Hematopoietic multipotent progenitor cell (in vitro differentiated cells): ENCODE results near the gene RHBDF1. TPM values are rescaled to one million over a fixed set of nuclear protein-coding genes. Genes with fewer than 3 reads are reported as not detected.

Source experiments
- DNase-seq, 3 donors: peaks; one replicate each; pipeline ENCODE4 v3.0.0-alpha.2; 2011 to 2015; ENCODE audit warnings: low read depth in 2 of 3, low spot score in 2 of 3
- total RNA-seq: library from RNA; depleted of rRNA; stranded (reverse); fragments of >200 nt; gene quantifications from one replicate; pipeline ENCODE4 v1.2.3, GENCODE V29; 2012

The RHBDF1 gene, protein sequence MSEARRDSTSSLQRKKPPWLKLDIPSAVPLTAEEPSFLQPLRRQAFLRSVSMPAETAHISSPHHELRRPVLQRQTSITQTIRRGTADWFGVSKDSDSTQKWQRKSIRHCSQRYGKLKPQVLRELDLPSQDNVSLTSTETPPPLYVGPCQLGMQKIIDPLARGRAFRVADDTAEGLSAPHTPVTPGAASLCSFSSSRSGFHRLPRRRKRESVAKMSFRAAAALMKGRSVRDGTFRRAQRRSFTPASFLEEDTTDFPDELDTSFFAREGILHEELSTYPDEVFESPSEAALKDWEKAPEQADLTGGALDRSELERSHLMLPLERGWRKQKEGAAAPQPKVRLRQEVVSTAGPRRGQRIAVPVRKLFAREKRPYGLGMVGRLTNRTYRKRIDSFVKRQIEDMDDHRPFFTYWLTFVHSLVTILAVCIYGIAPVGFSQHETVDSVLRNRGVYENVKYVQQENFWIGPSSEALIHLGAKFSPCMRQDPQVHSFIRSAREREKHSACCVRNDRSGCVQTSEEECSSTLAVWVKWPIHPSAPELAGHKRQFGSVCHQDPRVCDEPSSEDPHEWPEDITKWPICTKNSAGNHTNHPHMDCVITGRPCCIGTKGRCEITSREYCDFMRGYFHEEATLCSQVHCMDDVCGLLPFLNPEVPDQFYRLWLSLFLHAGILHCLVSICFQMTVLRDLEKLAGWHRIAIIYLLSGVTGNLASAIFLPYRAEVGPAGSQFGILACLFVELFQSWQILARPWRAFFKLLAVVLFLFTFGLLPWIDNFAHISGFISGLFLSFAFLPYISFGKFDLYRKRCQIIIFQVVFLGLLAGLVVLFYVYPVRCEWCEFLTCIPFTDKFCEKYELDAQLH
- total RNA-seq = 11.3 TPM

DNA sequence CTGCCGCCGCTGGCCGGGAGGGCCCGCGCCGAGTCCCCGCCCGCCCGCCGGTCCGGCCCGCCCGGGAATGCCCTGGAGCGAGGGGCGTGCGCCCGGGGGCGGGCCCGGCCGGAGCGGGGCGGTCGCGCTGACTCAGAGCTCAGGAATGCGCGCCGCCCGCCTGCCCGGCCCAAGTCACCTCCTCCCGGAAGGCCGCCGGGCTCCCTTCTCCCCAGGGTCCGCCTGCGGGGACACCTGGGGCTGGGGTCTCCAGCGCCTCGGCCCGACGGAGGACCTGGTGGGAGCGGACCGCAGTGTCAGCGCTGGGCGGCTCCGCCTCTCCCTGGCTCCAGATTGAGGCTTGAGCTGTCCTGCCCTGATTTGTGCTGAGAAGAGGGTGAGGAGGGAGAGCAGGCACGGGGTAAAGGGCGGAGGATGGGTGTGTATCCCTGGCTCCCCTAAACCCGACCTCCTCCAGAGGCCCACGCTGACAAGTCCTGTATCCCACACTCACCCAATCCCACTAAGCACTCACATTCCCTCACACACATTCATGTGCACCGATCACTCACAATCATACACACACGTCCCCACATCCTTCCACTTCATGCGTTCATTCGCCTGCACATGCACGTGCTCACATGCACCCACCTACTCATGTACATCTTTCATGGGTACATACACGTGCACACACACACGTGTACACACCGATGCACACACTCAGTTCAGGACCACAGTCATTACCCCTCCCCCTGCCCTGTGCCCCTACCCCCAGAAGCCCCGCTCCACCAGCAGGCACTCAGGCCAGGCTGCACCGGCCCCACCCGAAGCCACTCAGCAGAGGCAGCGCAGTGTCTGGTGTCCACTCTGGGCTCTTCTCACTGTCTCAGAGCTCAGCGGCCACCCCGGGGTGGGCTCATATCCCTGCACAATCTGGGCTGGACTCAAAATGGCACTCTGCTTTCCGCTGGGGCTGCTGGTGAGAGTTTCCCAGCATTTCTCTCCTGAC lies at the start of gene RHBDF1:
RHBDF1 (minus strand) TSS at position 71 of the 988 bp plus-strand sequence. CDS start 7,616 bp downstream, outside the sequence.
- DNase-seq = no peak

DNA sequence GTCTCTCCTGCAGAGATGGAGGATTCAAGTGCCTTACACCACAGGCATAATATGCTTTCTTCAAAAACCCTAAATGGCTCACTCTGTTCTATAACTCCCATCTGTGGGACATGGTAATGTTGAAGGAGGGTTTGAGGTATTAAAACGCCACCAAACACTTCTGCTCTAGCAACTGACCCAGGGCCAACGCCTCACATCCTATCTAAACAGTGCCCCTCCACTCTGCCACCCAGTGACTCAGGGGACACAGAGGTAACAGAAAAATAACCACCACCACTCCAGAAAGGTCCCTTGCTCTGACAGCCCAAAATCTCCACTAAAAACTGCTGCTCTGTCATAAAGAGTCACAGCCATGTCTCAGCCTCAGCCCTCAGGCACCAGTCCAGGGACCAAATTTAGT lies 48.3 kb upstream of the RHBDF1 start:
- no peak for DNase-seq

DNA sequence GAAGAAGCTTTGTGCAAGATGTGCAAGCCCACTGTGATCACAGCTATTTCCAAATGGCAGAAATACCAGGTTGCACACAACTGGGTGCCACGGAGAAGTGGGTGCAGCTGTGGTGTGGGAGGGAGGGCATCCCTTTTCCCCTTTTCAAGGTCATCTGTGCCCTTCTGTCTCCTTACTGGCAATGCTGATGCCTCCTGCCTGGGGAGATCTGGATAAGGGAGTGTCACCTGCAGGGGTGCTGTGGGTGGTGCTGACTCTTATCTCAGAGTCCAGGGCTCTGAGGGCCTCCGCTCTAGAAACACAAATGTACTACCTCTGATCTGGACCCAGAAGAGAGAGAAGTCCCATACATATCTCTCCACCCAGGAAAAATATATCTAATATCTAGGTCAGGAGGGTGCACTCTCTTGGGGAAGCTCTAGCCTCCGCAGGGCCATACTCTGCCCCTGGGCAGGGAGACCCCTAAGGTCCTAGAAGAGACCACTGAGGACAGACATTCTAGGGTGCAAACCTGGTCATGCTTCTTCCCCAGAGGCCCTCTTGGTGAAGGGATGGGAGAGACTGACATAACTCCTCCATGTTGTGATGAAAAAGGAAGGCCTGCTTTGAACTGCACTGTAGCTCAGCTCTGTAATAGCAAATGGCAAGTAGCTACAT lies 47.5 kb upstream of the RHBDF1 start:
- no peak for DNase-seq

DNA sequence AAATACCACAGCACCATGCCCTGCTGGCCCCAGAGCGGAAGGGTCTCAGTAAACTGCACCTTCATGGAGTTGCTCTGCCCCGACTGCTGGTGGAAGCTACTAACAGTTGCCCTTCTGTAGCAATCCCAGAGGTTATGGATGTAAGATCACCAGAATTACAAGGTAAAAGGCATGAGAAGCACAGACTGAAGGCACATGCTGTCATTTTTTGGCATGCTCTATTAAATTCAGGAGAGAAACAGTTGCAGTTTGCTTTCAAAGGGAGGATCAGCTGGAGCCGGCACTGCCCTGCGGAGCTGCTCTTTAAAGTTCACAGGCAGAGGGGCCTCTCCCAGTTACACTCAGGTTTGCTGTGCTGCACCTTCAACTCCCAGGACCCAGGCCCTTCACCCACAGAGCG lies 46.9 kb upstream of the RHBDF1 start:
- DNase-seq = no peak

DNA sequence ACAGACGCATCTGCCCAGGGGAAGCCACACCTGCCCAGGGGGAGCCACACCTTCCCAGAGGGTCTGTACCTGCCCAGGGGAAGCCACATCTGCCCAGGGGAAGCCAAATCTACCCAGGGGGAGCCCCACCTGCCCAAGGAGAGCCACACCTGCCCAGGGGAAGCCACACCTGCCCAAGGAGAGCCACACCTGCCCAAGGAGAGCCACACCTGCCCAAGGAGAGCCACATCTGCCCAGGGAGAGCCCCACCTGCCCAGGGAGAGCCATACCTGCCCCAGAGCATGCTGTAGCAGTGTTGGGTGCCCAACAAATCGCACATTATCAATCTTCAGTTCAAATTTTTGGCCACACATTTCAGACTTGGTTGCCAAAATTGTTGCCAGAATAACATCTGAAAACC lies 46.4 kb upstream of the RHBDF1 start:
- no peak for DNase-seq

DNA sequence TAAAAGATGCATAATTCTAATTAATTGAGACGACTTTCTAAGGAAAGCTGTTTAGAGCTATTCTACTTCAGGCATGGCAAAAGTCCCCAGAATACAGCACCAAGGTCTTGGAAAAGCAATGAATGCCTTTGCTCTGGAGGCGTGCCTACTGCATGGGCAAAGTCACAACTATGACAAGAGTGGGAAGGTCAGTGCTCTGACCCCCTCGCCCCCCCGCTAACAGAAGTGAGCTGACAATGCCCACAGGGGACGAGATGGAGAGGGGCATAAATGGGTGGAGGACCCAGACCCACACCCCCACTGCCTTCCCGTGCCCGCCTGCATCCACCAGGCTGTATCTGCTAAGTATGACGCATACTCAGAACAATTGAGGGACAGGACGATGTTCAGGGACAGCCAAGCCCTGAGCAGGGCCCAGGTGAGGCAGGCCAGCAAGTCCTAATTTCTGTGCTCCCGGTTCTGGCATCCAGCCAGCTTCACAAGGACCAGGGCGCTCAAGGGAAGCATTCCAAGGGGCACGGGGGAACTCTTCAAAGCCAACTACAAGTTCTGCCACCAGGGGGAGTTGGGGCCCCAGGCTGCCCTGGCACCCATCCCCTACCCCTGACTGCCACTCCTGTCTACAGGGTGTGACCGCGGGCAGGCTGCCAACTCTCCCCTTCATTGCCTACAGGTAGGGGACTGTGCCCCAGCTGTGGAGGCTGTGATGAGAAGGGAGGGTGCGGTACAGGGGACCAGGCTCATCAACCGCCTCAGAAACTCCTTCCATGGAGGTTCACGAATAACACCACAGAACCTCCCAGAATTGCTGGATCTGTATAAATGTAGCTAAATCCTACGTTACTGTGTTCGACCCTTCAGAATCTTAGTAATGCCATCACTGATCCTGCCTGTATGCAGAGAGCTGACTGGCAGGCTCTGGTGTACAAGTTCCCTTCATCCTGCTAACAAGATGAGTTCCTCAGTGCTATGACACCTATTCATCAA lies 45.2 kb upstream of the RHBDF1 start:
- DNase-seq = peak in 2 of 3 donors; percentile 70 to 78

DNA sequence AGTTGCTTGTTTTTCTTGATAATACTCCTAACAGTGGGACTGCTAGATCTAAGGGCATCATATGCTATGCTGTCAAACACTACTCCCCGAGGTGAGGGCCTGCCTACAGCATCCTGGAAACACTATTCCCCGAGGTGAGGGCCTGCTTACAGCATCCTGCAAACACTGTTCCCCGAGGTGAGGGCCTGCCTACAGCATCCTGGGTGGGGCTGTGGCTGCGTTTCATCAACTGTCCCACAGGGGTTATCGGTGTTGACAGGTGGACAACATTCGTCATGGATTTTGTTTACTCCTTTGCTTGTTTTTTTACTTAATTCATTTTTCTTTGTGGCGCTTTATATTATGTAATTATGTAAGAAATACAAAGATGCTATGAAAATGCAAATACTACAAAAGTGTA lies 43.6 kb upstream of the RHBDF1 start:
- no peak for DNase-seq

DNA sequence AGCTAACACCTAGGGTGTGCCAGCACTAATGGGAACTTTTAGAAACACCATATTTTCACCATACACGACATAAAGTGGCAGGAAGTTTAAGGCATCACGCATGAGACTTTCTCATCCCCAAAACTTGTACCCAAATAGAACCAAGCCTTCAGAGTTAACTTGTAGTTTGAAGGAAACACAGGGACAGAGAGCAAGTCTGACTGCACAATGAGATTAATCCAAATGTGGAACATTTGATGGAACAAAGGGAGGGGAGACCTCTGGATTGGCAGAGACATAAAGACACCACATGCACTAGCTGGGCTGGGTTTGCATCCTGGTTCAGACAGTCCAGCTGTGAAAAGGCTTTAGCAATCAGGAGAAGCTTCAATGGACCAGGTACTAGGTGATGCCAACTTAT lies 41.9 kb upstream of the RHBDF1 start:
- no peak for DNase-seq

DNA sequence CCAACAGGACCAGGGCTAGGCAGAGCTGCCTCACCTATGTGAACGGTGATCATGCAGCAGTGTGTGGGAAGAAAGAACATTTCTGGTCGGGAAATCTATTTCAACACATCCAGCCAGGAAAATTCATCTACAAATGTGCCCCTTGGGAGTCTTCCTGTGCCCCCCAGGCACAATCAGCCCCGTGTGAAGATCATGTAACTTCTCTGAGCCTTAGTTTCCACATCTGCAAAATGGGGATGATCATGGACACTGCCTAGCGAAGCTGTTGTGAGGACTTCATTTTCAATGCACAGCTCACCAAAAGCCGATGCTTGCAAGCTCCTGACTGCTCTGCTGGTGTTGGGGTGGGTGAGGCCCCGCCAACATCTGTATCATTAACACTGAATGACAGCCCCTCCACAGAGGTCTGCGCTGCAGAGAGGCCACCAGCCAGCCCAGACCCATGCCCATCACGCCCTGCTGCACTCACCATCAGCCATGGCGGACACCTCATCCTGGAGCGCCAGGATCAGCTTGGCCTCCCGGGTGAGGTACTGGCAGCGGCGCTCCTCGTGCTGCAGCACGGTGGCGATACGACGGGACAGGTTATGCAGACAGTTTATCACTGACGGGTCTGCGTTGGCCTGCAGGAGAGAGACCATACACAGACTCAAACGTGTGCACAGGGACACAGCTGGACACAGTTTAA lies 39.9 kb upstream of the RHBDF1 start:
- no peak for DNase-seq

DNA sequence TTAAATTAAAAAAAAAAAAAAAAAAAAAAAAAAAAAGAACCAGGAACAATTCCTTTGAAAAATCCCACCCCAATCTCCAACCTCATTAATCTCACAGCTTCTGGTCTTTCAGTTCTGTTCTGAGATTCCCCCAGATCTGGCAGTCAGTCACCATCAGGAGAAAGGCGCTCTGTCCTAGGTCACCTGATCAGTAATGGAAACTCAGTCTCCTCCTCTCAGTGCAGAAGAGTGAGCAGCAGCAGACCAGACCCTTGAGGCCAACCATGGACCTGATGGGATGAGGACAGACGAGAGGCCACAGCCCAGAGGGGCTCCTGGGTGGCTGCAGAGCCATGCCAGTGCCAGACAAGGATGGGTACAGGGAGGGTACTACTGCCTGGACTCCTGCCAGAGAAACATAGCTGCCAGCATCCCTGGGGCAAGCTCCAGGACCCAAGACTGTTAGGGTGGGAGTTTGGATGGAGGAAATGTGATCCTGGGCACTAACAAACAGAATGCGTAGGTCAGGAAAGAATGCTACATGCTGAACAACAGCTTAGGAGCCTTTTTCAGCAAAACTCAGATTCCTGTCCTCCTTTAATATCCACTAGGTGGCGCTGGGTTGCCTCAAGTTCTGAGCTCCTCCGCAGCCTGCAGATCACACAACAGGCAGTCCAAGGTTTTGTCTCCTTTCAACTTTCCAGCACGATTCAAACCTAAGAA lies 34.3 kb upstream of the RHBDF1 start:
- DNase-seq = peak; percentile 46 to 82 (median 72)

DNA sequence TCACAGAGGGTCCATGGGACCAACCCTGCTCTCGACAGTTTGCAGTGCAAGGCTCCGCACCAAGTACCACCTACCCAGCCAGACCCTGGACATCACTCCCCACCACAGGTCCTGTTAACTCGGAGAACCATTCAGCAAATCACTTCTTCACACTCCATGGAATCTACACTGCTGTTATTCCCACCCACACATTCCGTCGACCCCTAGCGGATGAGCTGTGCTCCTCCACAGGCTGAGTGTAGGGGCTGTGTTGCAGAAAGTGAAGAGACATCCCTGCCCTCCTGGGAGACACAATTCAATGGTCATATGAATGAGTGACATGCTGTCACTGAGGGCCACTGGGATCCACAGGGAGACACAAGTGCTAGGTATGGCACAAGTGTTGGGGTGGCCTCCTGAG lies 33.1 kb upstream of the RHBDF1 start:
- DNase-seq = no peak

DNA sequence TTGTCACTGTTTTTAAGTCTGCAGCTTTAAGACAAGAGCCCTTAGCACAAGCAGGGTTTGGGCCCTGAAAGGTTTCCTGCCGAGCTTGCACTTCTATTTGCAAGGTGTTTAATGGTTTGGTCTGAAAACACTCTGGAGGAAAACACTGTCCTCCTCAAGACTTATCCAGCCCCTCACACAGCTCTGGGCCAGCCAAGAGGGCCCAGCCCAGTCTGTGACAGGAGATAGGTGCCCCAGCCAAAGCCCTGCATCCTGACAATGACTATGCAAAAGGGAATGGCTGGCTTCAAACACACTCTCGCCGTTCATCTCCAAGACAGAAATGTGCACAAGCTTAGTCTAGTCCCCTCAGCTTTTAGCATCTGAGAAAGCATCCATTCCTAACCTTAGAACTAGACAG lies 32.5 kb upstream of the RHBDF1 start:
- DNase-seq = peak in 1 of 3 donors; percentile 29

DNA sequence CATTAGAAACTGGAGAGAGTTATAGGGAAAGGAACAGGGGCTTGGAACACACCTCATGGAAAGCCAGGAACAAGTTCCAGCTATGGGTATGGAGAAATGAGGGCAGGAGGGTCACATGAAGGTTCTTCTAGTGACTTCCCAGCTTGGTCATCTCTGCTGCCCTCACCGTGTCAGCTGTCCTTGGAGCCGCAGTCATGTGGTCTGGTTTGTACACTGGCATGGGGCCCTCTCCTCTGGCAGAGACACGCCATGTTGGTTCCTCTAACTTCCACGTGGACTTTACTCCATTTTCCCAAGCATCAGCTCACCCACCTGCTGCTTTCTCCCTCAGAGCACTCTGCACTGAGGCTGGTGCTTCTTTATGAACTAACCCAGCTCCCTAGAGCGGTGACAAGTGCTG lies 31.9 kb upstream of the RHBDF1 start:
- no peak for DNase-seq

DNA sequence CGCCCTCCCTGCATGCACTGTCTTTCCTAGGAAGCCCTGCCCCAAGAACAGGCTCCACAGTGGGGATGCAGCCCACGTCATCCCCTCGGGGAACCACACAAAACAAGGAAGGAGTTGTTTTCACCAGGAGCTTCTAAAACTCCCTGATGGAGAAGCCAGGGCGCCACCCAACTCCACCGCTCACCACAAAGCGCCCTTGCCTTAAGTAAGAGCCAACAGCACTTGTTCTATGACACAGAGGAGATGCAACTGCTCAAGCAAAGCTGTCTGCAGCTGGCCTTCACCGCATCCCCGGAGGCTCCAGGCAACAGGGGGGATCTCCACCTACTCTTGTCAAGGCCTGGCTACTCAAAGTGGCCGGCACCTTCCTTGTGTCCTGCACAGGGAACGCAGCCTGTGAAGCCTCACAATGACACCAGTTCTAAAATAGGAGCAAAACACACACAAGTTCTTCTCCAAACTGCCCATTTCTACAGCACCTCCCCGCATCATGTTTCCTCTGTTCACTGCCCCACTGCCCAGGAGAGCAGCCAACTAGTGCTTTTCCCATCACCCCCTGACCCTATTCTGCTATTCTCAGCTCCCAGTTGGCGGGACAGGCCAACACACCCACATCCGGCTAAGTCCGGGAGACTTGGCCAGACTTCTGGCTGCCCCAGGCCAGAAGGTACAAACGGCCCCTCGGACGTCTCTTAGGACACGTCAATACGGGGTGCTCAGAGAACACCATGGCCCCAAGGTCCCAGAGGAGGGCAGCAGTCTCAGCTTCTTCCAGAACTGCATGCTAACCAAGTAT lies 29.8 kb upstream of the RHBDF1 start:
- no peak for DNase-seq

DNA sequence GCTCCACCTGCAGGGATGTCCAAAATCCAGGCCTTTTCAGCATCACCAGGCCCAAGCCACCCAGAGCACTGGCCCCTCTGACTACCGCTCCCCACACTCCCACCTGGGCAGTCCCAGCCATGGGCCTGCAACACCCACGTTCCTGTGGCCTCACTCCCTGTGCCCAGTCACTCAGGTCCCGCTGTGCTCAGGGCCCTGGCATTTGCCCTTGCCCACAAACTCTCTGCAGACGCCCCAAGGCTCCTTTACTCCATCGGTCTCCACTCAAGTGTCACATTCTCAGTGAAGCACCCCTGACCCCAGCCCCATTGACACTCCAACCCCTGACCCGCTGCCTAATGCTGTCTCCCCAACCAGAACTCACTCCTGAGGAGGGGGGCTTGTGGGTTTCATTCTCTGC lies 29.2 kb upstream of the RHBDF1 start:
- no peak for DNase-seq

DNA sequence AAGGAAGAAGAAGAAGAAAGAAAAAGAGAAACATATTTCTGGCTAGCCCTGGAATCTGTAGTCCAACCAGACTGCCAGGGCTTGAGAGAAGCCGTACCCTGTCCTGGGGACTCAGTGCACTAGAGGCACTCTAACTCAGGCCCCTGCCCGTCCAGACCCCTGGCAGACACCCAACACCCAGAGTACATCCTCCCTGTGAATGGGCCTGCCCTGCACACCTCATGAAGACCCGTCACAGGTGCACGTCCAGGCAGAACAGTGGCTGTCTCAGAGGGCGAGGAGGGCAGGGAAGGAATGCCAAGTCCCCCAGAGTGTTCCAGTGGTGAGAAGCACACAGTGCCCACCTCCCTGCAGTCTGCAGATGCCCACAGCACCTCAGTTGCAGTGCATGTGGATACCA lies 28.6 kb upstream of the RHBDF1 start:
- no peak for DNase-seq

DNA sequence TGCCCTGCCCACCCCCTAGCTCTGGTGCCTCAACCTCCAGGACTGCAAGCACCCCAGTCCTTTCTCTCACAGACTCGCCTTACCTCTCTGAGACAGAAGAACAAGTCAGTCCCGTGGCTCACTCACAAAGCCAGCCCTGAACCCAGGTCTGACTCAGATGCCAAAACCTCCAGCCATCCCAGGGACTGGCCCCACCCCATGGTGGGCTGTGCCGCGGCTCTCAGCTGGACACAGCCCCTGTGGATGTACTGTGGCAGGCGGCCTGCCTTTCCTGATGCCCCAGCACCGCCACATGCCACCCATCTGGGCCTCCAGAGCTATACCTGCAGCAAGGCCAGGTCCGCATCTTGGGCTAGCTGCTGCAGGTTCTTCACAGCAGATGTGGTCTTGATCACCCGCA lies 25.4 kb upstream of the RHBDF1 start:
- no peak for DNase-seq
